K562 (cell line): Measurements from ENCODE around the gene SLC34A3. TPM values are rescaled to one million over a fixed set of nuclear protein-coding genes. Genes with fewer than 3 reads are reported as not detected.

ENCODE experiments used
- E2F3 ChIP-seq: fragments of 250-450 bp; sonication (Bioruptor Pico); IDR thresholded peaks from 2 replicates; pipeline ENCODE4 v1.4.0; 2020; ENCODE audit warnings: mild to moderate bottlenecking
- ETV5 ChIP-seq: sonication (generic); formaldehyde crosslinking; IDR thresholded peaks from 2 replicates; pipeline ENCODE4 v1.4.0; 2020; ENCODE audit warnings: low read depth, mild to moderate bottlenecking, missing genetic modification reagents
- IFI16 ChIP-seq: fragments of 250-450 bp; sonication (Bioruptor Pico); IDR thresholded peaks from 2 replicates; pipeline ENCODE4 v2.1.2; 2022; ENCODE audit warnings: mild to moderate bottlenecking, inconsistent platforms
- IRF2 ChIP-seq: sonication (generic); formaldehyde crosslinking; IDR thresholded peaks from 2 replicates; pipeline ENCODE4 v1.8.1; 2022; ENCODE audit warnings: mild to moderate bottlenecking, missing genetic modification reagents
- KLF16 ChIP-seq: IDR thresholded peaks from 2 replicates; pipeline ENCODE4 v1.6.1; 2016; ENCODE audit warnings: antibody characterized with exemption
- NFE2 ChIP-seq: IDR thresholded peaks from 2 replicates; pipeline ENCODE4 v1.6.1; 2014; ENCODE audit warnings: antibody characterized with exemption, low read depth
- NFIX ChIP-seq: fragments of 250-450 bp; sonication (Bioruptor Pico); IDR thresholded peaks from 2 replicates; pipeline ENCODE4 v1.4.0; 2020; ENCODE audit warnings: low read depth, mild to moderate bottlenecking, moderate library complexity
- NR2F6 ChIP-seq: fragments of 450-650 bp; formaldehyde crosslinking; IDR thresholded peaks from 2 replicates; pipeline ENCODE4 v1.4.0; 2020; ENCODE audit warnings: mild to moderate bottlenecking
- SAP30 ChIP-seq: fragments of 200-600 bp; sonication (generic); IDR thresholded peaks from 2 replicates; pipeline ENCODE4 v1.6.1; 2012; ENCODE audit warnings: borderline replicate concordance, low read depth, mild to moderate bottlenecking, moderate library complexity, low read length, control low read depth, inconsistent platforms; ENCODE audit not compliant: insufficient read depth, poor library complexity, severe bottlenecking
- SIRT6 ChIP-seq: IDR thresholded peaks from one replicate; pipeline ENCODE4 v1.6.1; 2012; ENCODE audit warnings: low read depth, mild to moderate bottlenecking, control low read depth, inconsistent platforms, low read length, moderate library complexity
- SRSF3 ChIP-seq: fragments of 200-400 bp; formaldehyde crosslinking; IDR thresholded peaks from 2 replicates; pipeline ENCODE4 v1.6.1; 2016; ENCODE audit warnings: mild to moderate bottlenecking, low read length, moderate library complexity; ENCODE audit not compliant: insufficient read depth
- TEAD4 ChIP-seq, 2 experiments: sonication (generic) in 1 of 2; formaldehyde crosslinking in 1 of 2; IDR thresholded peaks; 2 replicates each; pipeline versions ENCODE4 v1.6.1 to v1.8.0; 2012 to 2022; ENCODE audit warnings: borderline replicate concordance in 1 of 2, inconsistent platforms in 1 of 2, low read length in 1 of 2, mild to moderate bottlenecking in 1 of 2, missing genetic modification reagents in 1 of 2
- ZNF124 ChIP-seq: sonication (generic); formaldehyde crosslinking; IDR thresholded peaks from 2 replicates; pipeline ENCODE4 v1.8.1; 2022; ENCODE audit warnings: missing genetic modification reagents
- polyA plus RNA-seq, 8 experiments: library from polyadenylated mRNA; depleted of rRNA in 4 of 8; stranded (reverse) in 5 of 8; unstranded in 3 of 8; fragments of >200 nt; fragmentation: Nextera tagmentation in 2 of 8; fragmentation: Illumina TruSeq in 1 of 8; extraction: Ambion mirVana in 2 of 8; extraction: Trizol in 1 of 8; gene quantifications; 2 replicates each; pipeline versions ENCODE4 v1.2.1 to v1.2.3, GENCODE V29; 2011 to 2014; ENCODE audit warnings: inconsistent platforms in 1 of 8, missing spikeins in 1 of 8
- total RNA-seq, 7 experiments: library from RNA; depleted of rRNA in 6 of 7; stranded (reverse); fragments of >200 nt in 6 of 7; fragmentation: Illumina TruSeq in 2 of 7; extraction: Trizol in 2 of 7; gene quantifications; 2 replicates each; pipeline versions ENCODE4 v1.2.1 to v1.2.3, GENCODE V29; 2011 to 2021; ENCODE audit warnings: low replicate concordance in 1 of 7
- TF ChIP-seq, protein P1 (sequence below), 3 experiments: fragments of 200-800 bp in 1 of 3; fragments of 250-450 bp in 1 of 3; fragments of 450-650 bp in 1 of 3; sonication (Bioruptor Pico) in 1 of 3; sonication (Bioruptor generic) in 1 of 3; formaldehyde crosslinking in 1 of 3; IDR thresholded peaks; 2 replicates each; pipeline versions ENCODE4 v1.6.1 to v1.8.0; 2016 to 2022; ENCODE audit warnings: mild to moderate bottlenecking in 2 of 3, missing genetic modification characterization in 2 of 3, missing compliant biosample characterization in 1 of 3, moderate library complexity in 1 of 3
- TF ChIP-seq, protein P2 (sequence below): IDR thresholded peaks from 2 replicates; pipeline ENCODE4 v1.6.1; 2016; ENCODE audit warnings: missing genetic modification characterization, missing compliant biosample characterization
- TF ChIP-seq, protein P3 (sequence below): sonication (generic); formaldehyde crosslinking; IDR thresholded peaks from 2 replicates; pipeline ENCODE4 v1.8.1; 2023; ENCODE audit warnings: mild to moderate bottlenecking, missing genetic modification reagents

SLC34A3 gene
- total and polyA plus RNA-seq, 9 of the 15 experiments (the other 6 are each of a cell fraction or from before 2014, with no cell fraction given) = not detected

DNA sequence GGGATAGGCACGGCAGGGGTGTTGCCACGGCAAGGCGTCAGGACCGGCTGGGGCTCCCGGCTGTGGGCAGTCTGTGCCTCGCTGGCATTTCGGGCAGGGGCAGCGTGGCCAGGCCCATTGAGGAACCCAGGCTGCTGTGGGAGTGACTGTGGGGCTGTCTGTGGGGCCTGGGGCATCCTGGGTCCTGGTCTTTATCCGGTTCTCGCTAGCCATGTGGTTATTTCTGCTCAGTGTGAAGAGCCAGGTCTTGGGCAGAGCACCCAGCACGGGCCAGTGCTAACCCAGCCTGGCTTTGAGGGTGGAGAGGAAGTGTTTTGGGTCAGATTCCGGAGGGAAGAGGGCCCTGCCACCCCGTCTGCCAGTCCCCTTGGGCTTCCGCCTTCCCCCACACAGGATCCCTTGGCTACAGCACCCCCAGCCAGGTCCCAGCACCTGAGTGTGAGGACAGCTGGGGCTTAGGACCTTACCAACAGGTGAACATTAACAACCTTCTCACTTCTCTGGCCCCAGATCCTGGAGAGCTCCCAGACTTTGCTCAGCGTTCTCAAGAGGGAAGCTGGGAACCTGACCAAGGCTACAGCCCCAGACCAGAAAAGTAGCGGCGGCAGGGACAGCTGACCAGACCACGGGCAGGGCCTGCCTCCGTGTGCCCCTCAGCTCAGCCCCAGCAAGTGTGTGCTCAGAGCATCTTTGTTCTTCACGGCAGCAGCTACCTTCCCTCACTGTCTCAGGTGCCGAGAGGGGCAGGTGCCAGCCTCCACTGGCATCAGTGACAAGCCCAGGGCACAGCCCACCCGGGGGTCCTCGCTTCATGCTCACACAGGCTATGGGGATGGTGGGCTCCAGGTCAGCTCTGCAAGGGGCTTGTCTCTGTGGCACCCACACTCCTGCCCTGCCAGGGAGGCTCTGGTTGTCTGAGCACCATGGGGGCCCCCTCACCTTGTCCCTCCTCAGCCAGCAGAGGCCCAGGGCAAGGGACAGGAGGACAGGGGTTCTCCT, 41.1 kb upstream of the SLC34A3 start (continued):
- TF ChIP-seq, protein P1, sequence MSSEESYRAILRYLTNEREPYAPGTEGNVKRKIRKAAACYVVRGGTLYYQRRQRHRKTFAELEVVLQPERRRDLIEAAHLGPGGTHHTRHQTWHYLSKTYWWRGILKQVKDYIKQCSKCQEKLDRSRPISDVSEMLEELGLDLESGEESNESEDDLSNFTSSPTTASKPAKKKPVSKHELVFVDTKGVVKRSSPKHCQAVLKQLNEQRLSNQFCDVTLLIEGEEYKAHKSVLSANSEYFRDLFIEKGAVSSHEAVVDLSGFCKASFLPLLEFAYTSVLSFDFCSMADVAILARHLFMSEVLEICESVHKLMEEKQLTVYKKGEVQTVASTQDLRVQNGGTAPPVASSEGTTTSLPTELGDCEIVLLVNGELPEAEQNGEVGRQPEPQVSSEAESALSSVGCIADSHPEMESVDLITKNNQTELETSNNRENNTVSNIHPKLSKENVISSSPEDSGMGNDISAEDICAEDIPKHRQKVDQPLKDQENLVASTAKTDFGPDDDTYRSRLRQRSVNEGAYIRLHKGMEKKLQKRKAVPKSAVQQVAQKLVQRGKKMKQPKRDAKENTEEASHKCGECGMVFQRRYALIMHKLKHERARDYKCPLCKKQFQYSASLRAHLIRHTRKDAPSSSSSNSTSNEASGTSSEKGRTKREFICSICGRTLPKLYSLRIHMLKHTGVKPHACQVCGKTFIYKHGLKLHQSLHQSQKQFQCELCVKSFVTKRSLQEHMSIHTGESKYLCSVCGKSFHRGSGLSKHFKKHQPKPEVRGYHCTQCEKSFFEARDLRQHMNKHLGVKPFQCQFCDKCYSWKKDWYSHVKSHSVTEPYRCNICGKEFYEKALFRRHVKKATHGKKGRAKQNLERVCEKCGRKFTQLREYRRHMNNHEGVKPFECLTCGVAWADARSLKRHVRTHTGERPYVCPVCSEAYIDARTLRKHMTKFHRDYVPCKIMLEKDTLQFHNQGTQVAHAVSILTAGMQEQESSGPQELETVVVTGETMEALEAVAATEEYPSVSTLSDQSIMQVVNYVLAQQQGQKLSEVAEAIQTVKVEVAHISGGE (CRISPR knock-in tag; IDR thresholded peaks at IDR 0.05) = 0 out of 6 replicates have a peak, but pooled peaks of 1 of the 3 experiments have one; percentile 5
- TF ChIP-seq SRSF3 = no peak
- TF ChIP-seq SIRT6 = no peak
- no peak for TF ChIP-seq NFE2
- TF ChIP-seq, protein P2, sequence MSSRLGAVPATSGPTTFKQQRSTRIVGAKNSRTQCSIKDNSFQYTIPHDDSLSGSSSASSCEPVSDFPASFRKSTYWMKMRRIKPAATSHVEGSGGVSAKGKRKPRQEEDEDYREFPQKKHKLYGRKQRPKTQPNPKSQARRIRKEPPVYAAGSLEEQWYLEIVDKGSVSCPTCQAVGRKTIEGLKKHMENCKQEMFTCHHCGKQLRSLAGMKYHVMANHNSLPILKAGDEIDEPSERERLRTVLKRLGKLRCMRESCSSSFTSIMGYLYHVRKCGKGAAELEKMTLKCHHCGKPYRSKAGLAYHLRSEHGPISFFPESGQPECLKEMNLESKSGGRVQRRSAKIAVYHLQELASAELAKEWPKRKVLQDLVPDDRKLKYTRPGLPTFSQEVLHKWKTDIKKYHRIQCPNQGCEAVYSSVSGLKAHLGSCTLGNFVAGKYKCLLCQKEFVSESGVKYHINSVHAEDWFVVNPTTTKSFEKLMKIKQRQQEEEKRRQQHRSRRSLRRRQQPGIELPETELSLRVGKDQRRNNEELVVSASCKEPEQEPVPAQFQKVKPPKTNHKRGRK = no peak
- TF ChIP-seq KLF16 = no peak
- TF ChIP-seq IFI16 (CRISPR knock-in tag) = no peak
- TF ChIP-seq NFIX (CRISPR knock-in tag) = no peak
- TF ChIP-seq ZNF124 (CRISPR knock-in tag) = 0 out of 2 replicates have a peak, but pooled peaks have one; percentile 18
- TF ChIP-seq, protein P3, sequence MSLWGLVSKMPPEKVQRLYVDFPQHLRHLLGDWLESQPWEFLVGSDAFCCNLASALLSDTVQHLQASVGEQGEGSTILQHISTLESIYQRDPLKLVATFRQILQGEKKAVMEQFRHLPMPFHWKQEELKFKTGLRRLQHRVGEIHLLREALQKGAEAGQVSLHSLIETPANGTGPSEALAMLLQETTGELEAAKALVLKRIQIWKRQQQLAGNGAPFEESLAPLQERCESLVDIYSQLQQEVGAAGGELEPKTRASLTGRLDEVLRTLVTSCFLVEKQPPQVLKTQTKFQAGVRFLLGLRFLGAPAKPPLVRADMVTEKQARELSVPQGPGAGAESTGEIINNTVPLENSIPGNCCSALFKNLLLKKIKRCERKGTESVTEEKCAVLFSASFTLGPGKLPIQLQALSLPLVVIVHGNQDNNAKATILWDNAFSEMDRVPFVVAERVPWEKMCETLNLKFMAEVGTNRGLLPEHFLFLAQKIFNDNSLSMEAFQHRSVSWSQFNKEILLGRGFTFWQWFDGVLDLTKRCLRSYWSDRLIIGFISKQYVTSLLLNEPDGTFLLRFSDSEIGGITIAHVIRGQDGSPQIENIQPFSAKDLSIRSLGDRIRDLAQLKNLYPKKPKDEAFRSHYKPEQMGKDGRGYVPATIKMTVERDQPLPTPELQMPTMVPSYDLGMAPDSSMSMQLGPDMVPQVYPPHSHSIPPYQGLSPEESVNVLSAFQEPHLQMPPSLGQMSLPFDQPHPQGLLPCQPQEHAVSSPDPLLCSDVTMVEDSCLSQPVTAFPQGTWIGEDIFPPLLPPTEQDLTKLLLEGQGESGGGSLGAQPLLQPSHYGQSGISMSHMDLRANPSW (CRISPR knock-in tag) = 0 out of 2 replicates have a peak, but pooled peaks have one; percentile 47
- 0 out of 2 replicates have a peak, but pooled peaks have one; percentile 45 for TF ChIP-seq NR2F6 (CRISPR knock-in tag)
- TF ChIP-seq E2F3 = 0 out of 2 replicates have a peak, but pooled peaks have one; percentile 13
- no peak for TF ChIP-seq ETV5
- no peak for TF ChIP-seq IRF2 (CRISPR knock-in tag)
- peak; percentile 79 for TF ChIP-seq SAP30
- no peak for TF ChIP-seq TEAD4 (IDR thresholded peaks at IDR 0.05; ENCODE audit: low read length)
- TF ChIP-seq TEAD4 (CRISPR knock-in tag; IDR thresholded peaks at IDR 0.05; ENCODE audit: borderline replicate concordance) = no peak
